RWPE1 (cell line): ENCODE results near the gene RER1.

Experiments
- CTCF ChIA-PET: fragments of 350-600 bp; sonication (Branson Sonifier 250); formaldehyde crosslinking; extraction: SDS; loops from one replicate; lab custom pipeline; 2021; lab: Yijun Ruan, JAX
- POLR2A ChIA-PET: fragments of 400-600 bp; formaldehyde crosslinking; extraction: SDS; loops from one replicate; lab custom pipeline; 2020; ENCODE audit warnings: antibody characterized with exemption; ENCODE audit not compliant: low non-redundant PET; lab: Yijun Ruan, JAX
- DNase-seq: peaks from one replicate; pipeline ENCODE4 v3.0.0; 2012; ENCODE audit warnings: low spot score
- H3K27ac ChIP-seq: fragments of 450-650 bp; 2 replicates; pipeline ENCODE4 v1.5.1; 2017
- TF ChIP-seq, protein P1 (sequence below): fragments of 450-650 bp; conservative IDR thresholded peaks from 2 replicates; pipeline ENCODE4 v1.5.1; 2017; ENCODE audit warnings: low read depth, mild to moderate bottlenecking

The RER1 gene

DNA sequence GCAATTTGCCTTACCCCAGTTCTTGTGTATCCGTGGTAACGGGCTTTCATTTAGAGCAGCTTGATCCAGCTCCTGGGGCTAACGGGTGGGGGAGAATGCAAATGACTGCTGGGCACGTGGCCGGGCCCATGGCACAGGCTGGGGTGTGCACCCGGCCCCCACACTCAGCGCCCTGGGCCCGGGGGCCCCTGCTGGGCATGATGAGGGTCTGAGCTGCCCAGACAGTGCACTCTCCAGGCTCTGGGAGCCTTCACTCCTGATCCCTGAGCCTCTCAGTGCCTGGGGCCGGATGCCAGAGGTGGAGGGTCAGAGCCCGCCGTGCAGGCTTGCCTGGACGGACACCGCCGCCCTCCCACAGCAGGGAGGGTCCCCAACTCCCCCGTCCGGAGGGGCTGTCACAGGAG lies 40.8 kb downstream of the RER1 start:
- ChIA-PET POLR2A (no interaction called here), CTCF (interaction anchor here (0.5 to 1.4 kb wide), 2 partner anchors 19 to 838 kb away, joined by 4 read pairs; no protein-coding TSS in a partner anchor)

DNA sequence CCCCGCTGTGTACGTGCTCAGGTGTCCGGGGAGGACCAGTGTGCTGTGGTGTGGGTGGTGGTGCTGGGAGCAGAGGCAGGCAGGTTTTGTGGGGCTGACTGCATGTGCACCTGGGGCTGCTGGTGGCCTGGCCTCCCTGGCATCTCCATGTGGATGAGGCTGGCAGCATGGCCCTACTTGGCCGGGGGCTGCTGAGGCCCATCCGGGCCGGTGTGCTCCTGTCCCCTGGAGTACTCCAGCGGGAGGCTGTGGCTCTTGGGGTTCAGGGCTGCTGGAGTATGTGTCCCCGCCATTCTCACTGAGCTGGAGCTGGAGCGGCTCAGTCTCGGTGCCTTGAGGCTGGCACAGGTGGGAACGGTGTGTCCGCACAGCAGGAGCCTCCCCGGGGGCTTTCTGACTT lies 41.6 kb downstream of the RER1 start:
- ChIA-PET CTCF (interaction anchor here (0.6 kb wide), 1 partner anchor 167 kb away, joined by 3 read pairs; no protein-coding TSS in a partner anchor), POLR2A (no interaction called here)
- DNase-seq, result no peak
- H3K27ac ChIP-seq, result peak overlapping the region; percentile 96
- TF ChIP-seq, protein P1, sequence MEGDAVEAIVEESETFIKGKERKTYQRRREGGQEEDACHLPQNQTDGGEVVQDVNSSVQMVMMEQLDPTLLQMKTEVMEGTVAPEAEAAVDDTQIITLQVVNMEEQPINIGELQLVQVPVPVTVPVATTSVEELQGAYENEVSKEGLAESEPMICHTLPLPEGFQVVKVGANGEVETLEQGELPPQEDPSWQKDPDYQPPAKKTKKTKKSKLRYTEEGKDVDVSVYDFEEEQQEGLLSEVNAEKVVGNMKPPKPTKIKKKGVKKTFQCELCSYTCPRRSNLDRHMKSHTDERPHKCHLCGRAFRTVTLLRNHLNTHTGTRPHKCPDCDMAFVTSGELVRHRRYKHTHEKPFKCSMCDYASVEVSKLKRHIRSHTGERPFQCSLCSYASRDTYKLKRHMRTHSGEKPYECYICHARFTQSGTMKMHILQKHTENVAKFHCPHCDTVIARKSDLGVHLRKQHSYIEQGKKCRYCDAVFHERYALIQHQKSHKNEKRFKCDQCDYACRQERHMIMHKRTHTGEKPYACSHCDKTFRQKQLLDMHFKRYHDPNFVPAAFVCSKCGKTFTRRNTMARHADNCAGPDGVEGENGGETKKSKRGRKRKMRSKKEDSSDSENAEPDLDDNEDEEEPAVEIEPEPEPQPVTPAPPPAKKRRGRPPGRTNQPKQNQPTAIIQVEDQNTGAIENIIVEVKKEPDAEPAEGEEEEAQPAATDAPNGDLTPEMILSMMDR, result no peak

More for the DNA sequence above, 40.8 kb downstream of the RER1 start:
- TF ChIP-seq, protein P1, result no peak
- DNase-seq, result no peak
- peak overlapping the region; percentile 96 for H3K27ac ChIP-seq

DNA sequence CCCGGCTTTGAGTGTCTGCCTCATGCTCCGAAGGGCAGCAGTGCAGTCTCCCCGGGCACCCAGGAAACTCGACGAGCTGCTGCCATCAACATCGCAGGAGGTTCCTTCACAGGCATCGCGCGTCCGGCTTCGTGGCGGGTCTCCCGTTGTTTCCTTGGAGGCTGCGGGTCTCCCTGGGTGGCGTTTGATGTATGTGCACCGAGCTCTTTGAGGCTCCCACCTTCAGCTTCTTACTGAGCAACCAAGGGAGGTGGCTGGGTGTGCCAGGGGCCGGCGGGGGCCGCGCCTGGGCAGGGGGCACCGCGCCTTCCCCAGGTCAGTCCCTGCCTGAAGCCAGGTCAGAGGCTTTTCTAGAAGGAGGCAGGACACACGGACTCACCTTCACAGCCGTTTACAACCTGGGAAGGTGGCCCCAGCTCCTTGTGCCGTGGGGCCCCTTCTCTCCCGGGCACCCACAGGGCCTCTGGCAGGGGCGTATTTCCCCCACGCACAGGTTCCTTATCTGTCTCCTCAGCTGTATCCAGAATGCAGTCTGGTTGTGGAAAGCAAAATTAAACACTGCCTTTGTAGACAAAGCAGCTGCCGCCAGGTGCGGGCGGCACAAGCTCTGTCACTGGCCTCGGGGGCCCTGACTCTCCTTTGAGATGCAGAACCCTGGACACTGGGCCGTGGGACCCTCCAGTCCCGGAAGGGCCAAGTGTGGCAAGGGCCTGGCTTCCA lies 42.5 kb downstream of the RER1 start:
- POLR2A ChIA-PET, result no interaction called here
- CTCF ChIA-PET, result interaction anchor here (0.6 kb wide), 1 partner anchor 168 kb away, joined by 3 read pairs; no protein-coding TSS in a partner anchor
- peak overlapping the region; percentile 96 for H3K27ac ChIP-seq
- TF ChIP-seq, protein P1, result no peak
- no peak for DNase-seq

DNA sequence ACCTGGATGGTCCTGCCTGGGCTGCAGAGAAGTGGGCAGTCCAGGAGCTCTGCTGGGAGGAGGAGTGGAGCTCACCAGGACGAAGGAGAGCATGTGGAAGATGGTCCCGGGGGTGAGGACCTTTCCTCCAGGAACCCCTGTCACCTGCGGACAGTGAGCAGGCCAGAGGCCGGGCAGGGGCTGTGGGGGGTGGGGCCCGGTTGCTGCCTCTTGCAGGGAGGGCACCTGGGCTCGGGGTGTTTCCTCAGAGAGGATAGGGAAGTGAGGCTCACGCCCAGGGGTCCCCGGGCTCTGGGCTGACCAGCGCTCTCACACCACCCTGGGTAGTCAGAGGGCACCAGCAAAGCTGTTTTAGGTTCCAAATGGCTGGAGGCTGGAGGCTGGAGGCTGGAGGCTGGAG lies 43.5 kb downstream of the RER1 start:
- POLR2A ChIA-PET, result no interaction called here
- CTCF ChIA-PET, result no interaction called here
- DNase-seq, result no peak
- TF ChIP-seq, protein P1, result no peak
- peak overlapping the region; percentile 96 for H3K27ac ChIP-seq

DNA sequence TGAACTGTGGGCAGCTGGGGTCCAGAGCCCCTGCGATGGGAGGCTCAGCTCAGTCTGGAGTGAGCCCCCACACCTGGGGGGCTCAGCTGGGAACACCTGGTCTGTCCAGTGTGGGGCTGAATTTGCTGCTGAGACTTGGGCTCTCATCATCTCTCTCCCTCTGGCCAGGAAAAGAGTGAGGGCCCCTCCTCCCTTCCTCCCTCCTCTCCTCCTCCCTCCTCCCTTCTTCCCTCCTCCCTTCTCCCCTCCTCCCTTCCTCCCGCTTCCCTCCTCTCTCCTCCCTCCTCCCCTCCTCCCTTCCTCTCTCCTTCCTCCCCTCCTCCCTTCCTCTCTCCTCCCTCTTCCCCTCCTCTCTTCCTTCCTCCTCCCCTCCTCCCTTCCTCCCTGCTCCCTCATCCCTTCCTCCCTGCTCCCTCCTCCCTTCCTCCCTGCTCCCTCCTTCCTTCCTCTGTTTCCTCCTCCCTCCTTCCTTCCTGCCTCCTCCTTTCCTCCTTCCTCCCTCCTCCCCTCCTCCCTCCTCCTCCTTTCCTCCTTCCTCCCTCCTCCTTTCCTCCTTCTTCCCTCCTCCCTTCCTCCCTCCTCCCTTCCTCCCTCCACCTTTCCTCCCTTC lies 44.2 kb downstream of the RER1 start:
- TF ChIP-seq, protein P1, result no peak
- ChIA-PET POLR2A (no interaction called here), CTCF (no interaction called here)
- DNase-seq, result no peak
- H3K27ac ChIP-seq, result peak overlapping the region; percentile 96

DNA sequence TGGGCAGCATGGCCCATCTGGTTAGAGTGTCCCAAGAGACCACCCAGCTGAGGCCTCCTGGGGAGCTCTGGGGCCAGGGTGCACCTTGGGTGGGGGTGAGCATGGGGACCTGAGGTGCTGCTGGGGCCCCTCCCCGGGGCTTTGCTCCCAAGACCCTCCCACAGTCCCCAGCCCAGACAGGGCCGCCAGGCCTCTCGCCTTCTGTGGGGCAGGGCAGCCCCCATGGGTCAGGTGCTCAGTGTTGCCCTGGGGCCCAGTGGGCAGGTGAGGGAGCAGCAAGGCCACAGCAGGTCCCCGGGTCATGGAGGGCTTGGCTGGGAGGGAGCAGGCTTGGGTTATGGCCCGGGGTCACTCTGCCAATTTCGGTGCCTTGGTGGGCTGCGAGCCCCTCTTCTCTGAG lies 45.2 kb downstream of the RER1 start:
- ChIA-PET CTCF (no interaction called here), POLR2A (no interaction called here)
- TF ChIP-seq, protein P1, result no peak
- peak overlapping the region; percentile 51 for H3K27ac ChIP-seq
- DNase-seq, result no peak
